Stimulated activated CD8-positive, alpha-beta memory T cell treated with anti-CD3 and anti-CD28 coated beads, Interleukin-15, amount 100 ng/mL, for 4 hours (primary cell): Measurements from ENCODE around the gene HINFP.

Experiments used
- DNase-seq, 2 donors: peaks; one replicate each; pipeline ENCODE4 v3.0.0-alpha.2; 2020; ENCODE audit warnings: low read depth in 2 of 2

HINFP gene

GRCh38 chr11:119121008-119121810 lies at the start of gene HINFP:
Gene HINFP, plus strand, starts transcription at chr11:119121580. Its CDS starts 5,365 bp downstream, at chr11:119126945.
- peak; percentile 100 for DNase-seq

GRCh38 chr11:119077839-119078238 lies 43.5 kb upstream of the HINFP start:
- no peak for DNase-seq

DNA sequence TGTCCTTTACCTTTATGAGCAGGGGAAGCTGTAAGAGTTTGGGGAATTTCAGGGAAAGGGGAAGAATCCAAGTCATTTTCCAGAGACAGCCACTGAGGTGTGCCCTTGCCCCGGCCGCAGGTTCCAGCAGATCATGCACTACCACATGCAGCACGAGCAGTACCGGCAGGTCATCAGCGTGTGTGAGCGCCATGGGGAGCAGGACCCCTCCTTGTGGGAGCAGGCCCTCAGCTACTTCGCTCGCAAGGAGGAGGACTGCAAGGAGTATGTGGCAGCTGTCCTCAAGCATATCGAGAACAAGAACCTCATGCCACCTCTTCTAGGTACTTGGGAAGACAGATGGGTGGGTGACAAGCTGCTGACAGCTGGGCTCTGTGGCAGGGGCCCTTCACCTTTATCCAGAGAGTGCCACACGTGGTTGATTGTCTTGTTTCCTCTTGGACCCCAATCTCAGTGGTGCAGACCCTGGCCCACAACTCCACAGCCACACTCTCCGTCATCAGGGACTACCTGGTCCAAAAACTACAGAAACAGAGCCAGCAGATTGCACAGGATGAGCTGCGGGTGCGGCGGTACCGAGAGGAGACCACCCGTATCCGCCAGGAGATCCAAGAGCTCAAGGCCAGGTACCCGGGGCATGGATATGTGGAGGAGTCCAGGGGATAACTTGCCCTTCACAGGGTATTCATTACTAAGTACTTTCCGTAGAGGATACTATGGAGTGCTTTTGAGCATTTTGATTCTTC lies 42.5 kb upstream of the HINFP start:
- DNase-seq: no peak

GRCh38 chr11:119081682-119082260 lies 39.6 kb upstream of the HINFP start:
- DNase-seq: no peak

GRCh38 chr11:119084663-119085436 lies 36.5 kb upstream of the HINFP start, which contains the start of gene HMBS:
Gene HMBS, plus strand, starts transcription at chr11:119084881. Its CDS starts 153 bp downstream, at chr11:119085034.
- peak; percentile 84 to 87 for DNase-seq

GRCh38 chr11:119085437-119085847 lies 35.9 kb upstream of the HINFP start:
- DNase-seq: peak in 1 of 2 donors; percentile 45

DNA sequence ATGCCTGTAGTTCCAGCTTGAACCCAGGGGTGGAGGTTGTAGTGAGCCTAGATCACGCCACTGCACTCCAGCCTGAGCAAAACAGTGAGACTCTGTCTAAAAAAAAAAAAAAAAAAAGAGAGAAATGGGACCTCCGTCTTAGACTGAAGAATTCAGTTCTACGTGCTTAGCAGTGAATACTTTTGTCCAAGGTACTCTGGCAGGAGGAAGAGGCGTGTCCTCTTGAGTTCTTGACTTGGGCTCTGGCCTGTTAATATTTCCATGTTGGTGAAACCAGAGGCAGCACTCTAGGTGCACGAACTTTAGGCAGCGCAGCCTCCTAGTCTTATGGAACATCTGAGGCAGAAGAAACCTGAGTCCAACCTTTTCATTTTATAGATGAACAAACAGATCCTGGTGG lies 34.3 kb upstream of the HINFP start:
- DNase-seq: no peak

GRCh38 chr11:119087747-119088241 lies 33.6 kb upstream of the HINFP start:
- no peak for DNase-seq

DNA sequence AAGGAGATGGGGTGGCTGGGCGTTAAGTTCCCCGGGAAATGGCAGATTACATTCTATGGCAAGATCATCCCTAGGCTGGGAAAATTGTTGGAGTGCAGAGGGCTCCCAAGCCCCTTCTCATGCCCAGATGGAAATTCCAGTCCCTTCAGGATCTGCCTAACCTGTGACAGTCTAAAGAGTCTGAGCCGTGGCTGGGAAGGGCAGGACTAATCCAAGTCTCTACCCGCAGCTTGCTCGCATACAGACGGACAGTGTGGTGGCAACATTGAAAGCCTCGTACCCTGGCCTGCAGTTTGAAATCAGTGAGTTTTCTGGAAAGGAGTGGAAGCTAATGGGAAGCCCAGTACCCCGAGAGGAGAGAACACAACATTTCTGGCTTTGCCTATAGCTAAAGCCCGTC lies 33.0 kb upstream of the HINFP start:
- no peak for DNase-seq

GRCh38 chr11:119089319-119089718 lies 32.1 kb upstream of the HINFP start:
- no peak for DNase-seq

- no peak for DNase-seq
Observed at GRCh38 chr11:119091178-119091577, 30.2 kb upstream of the HINFP start.

GRCh38 chr11:119091966-119092879 lies 29.2 kb upstream of the HINFP start:
- DNase-seq: no peak

GRCh38 chr11:119092880-119093842 lies 28.2 kb upstream of the HINFP start:
- no peak for DNase-seq

- no peak for DNase-seq
Observed at GRCh38 chr11:119093942-119094815, 27.2 kb upstream of the HINFP start.

GRCh38 chr11:119094816-119095065 lies 26.6 kb upstream of the HINFP start:
- no peak for DNase-seq

DNA sequence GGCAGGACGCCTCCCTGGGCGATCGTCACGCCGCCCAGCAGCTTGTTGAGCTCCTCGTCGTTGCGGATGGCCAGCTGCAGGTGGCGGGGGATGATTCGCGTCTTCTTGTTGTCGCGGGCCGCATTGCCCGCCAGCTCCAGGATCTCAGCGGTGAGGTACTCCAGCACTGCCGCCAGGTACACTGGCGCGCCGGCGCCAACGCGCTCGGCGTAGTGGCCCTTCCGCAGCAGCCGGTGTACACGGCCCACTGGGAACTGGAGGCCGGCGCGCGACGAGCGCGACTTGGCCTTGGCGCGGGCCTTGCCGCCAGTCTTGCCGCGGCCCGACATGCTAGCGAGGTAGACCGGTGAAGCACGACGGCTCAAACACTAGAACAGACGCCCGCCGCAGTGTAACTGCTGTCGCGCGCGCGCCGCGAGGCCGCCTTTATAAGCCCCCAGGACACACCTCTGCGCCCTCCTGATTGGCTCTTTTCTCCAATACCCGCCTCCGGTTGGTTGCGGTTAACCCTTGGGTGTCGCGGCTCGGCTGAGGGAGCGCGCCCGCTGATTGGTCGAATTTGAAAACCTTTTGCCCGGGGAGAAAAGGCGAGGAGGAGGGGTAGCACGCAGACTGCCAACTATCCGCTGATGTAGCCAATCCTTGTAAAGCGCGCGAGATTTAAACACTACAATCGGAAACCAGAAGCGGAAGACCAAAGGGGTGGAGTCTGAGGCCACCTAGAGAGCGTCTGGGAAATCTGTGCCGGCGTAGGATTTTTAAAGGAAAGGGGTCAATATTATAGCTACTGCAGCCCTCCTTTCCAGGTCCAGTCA lies 26.1 kb upstream of the HINFP start:
- peak; percentile 99 for DNase-seq

DNA sequence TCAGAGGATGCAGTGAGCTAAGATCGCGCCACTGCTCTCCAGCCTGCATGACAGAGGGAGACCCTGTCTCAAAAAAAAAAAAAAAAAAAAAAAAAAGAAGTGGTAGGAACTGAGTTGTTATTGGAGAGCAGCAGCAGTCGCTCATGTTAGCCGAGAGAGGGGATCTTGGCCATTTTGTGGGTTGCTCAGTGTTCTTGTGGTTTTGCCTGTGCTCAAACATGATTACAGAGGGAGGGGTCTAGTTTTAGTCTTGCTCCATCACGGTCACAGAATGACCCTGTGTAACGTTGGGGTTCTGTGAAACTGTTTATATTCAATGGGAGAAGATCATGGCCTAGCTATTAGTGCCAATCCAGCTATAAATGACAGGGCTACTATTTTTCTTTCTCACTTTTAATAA lies 21.7 kb upstream of the HINFP start:
- DNase-seq: no peak
